Measurements from ENCODE around the gene RBM17. TPM values are rescaled to one million over a fixed set of nuclear protein-coding genes. Genes with fewer than 3 reads are reported as not detected.

RBM17 gene
- total and polyA plus RNA-seq, 2 of the 13 experiments (the other 11 are each of a cell fraction or from before 2014, with no cell fraction given) = 30.7 to 77.5 TPM

- TF ChIP-seq, protein P1, sequence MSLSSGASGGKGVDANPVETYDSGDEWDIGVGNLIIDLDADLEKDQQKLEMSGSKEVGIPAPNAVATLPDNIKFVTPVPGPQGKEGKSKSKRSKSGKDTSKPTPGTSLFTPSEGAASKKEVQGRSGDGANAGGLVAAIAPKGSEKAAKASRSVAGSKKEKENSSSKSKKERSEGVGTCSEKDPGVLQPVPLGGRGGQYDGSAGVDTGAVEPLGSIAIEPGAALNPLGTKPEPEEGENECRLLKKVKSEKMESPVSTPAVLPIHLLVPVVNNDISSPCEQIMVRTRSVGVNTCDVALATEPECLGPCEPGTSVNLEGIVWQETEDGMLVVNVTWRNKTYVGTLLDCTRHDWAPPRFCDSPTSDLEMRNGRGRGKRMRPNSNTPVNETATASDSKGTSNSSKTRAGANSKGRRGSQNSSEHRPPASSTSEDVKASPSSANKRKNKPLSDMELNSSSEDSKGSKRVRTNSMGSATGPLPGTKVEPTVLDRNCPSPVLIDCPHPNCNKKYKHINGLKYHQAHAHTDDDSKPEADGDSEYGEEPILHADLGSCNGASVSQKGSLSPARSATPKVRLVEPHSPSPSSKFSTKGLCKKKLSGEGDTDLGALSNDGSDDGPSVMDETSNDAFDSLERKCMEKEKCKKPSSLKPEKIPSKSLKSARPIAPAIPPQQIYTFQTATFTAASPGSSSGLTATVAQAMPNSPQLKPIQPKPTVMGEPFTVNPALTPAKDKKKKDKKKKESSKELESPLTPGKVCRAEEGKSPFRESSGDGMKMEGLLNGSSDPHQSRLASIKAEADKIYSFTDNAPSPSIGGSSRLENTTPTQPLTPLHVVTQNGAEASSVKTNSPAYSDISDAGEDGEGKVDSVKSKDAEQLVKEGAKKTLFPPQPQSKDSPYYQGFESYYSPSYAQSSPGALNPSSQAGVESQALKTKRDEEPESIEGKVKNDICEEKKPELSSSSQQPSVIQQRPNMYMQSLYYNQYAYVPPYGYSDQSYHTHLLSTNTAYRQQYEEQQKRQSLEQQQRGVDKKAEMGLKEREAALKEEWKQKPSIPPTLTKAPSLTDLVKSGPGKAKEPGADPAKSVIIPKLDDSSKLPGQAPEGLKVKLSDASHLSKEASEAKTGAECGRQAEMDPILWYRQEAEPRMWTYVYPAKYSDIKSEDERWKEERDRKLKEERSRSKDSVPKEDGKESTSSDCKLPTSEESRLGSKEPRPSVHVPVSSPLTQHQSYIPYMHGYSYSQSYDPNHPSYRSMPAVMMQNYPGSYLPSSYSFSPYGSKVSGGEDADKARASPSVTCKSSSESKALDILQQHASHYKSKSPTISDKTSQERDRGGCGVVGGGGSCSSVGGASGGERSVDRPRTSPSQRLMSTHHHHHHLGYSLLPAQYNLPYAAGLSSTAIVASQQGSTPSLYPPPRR (CRISPR knock-in tag; IDR thresholded peaks at IDR 0.05; ENCODE audit: borderline replicate concordance) = no peak
- TF ChIP-seq, protein P2, sequence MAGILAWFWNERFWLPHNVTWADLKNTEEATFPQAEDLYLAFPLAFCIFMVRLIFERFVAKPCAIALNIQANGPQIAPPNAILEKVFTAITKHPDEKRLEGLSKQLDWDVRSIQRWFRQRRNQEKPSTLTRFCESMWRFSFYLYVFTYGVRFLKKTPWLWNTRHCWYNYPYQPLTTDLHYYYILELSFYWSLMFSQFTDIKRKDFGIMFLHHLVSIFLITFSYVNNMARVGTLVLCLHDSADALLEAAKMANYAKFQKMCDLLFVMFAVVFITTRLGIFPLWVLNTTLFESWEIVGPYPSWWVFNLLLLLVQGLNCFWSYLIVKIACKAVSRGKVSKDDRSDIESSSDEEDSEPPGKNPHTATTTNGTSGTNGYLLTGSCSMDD (CRISPR knock-in tag; IDR thresholded peaks at IDR 0.05) = no peak
- TF ChIP-seq, protein P3, sequence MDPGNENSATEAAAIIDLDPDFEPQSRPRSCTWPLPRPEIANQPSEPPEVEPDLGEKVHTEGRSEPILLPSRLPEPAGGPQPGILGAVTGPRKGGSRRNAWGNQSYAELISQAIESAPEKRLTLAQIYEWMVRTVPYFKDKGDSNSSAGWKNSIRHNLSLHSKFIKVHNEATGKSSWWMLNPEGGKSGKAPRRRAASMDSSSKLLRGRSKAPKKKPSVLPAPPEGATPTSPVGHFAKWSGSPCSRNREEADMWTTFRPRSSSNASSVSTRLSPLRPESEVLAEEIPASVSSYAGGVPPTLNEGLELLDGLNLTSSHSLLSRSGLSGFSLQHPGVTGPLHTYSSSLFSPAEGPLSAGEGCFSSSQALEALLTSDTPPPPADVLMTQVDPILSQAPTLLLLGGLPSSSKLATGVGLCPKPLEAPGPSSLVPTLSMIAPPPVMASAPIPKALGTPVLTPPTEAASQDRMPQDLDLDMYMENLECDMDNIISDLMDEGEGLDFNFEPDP (CRISPR knock-in tag; conservative IDR thresholded peaks at IDR 0.05) = no peak
- TF ChIP-seq ZNF34 (CRISPR knock-in tag; IDR thresholded peaks at IDR 0.05; ENCODE audit: borderline replicate concordance) (no peak), ARNT (IDR thresholded peaks at IDR 0.05) (no peak), LCORL (IDR thresholded peaks at IDR 0.05) (no peak), LCORL (CRISPR knock-in tag; IDR thresholded peaks at IDR 0.05) (no peak), KDM5B (CRISPR knock-in tag; IDR thresholded peaks at IDR 0.05; ENCODE audit: borderline replicate concordance) (no peak), ZNF205 (CRISPR knock-in tag; IDR thresholded peaks at IDR 0.05) (no peak), ZNF281 (CRISPR knock-in tag; IDR thresholded peaks at IDR 0.05; ENCODE audit: borderline replicate concordance) (no peak), ZMAT3 (CRISPR knock-in tag; conservative IDR thresholded peaks at IDR 0.05) (no peak)
- TF ChIP-seq, protein P4, sequence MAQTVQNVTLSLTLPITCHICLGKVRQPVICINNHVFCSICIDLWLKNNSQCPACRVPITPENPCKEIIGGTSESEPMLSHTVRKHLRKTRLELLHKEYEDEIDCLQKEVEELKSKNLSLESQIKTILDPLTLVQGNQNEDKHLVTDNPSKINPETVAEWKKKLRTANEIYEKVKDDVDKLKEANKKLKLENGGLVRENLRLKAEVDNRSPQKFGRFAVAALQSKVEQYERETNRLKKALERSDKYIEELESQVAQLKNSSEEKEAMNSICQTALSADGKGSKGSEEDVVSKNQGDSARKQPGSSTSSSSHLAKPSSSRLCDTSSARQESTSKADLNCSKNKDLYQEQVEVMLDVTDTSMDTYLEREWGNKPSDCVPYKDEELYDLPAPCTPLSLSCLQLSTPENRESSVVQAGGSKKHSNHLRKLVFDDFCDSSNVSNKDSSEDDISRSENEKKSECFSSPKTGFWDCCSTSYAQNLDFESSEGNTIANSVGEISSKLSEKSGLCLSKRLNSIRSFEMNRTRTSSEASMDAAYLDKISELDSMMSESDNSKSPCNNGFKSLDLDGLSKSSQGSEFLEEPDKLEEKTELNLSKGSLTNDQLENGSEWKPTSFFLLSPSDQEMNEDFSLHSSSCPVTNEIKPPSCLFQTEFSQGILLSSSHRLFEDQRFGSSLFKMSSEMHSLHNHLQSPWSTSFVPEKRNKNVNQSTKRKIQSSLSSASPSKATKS (CRISPR knock-in tag; IDR thresholded peaks at IDR 0.05) = no peak
These were observed 2.8 kb downstream of the RBM17 start (continued) for GRCh38 chr10:6091630-6092029.

Measured in HepG2 (cell line).